ENCODE results near the gene NAXE.
A peak's percentile ranks its signal among the peaks of the same experiment; 100 is the strongest.
"Not testable (repeated sequence)": the region's sequence is repeated elsewhere in the genome, so short reads cannot be mapped to it uniquely, and the experiment has no call there.

Gene NAXE

GRCh38 chr1:156582388-156583017 lies 9.1 kb upstream of the NAXE start:
- H3K4me1 ChIP-seq, result peaks cover 19% of the 10 kb centered on the region
- no peak for TF ChIP-seq CTCF (IDR thresholded peaks at IDR 0.05; ENCODE audit: low read depth, low read length)
- DNase-seq, result no peak
- H3K27me3 ChIP-seq, result no peaks in the 10 kb centered on the region
- H3K4me3 ChIP-seq (ENCODE audit: low read depth, low read length), result no peak overlapping the region
- no peaks in the 10 kb centered on the region for H3K9me3 ChIP-seq
- H3K36me3 ChIP-seq, result no peaks in the 10 kb centered on the region

- Histone ChIP-seq H3K4me3 (ENCODE audit: low read depth, low read length) (no peak overlapping the region), H3K4me1 (peaks cover 19% of the 10 kb centered on the region), H3K36me3 (no peaks in the 10 kb centered on the region), H3K9me3 (no peaks in the 10 kb centered on the region), H3K27me3 (no peaks in the 10 kb centered on the region)
- DNase-seq, result peak; percentile 74
- peak; percentile 98 for TF ChIP-seq CTCF (IDR thresholded peaks at IDR 0.05; ENCODE audit: low read depth, low read length)
Measured at GRCh38 chr1:156583821-156584622, 7.6 kb upstream of the NAXE start.

- DNase-seq, result peak; percentile 38
- Histone ChIP-seq H3K36me3 (no peaks in the 10 kb centered on the region), H3K4me1 (peaks cover 19% of the 10 kb centered on the region), H3K27me3 (no peaks in the 10 kb centered on the region), H3K9me3 (no peaks in the 10 kb centered on the region), H3K4me3 (ENCODE audit: low read depth, low read length) (no peak overlapping the region)
- TF ChIP-seq CTCF (IDR thresholded peaks at IDR 0.05; ENCODE audit: low read depth, low read length), result peak; percentile 62
Measured at GRCh38 chr1:156584813-156585212, 6.8 kb upstream of the NAXE start.

- H3K27me3 ChIP-seq, result no peaks in the 10 kb centered on the region
- H3K9me3 ChIP-seq, result no peaks in the 10 kb centered on the region
- H3K4me3 ChIP-seq (ENCODE audit: low read depth, low read length), result no peak overlapping the region
- no peak for DNase-seq
- peaks cover 19% of the 10 kb centered on the region for H3K4me1 ChIP-seq
- H3K36me3 ChIP-seq, result no peaks in the 10 kb centered on the region
- TF ChIP-seq CTCF (IDR thresholded peaks at IDR 0.05; ENCODE audit: low read depth, low read length), result no peak
Measured at GRCh38 chr1:156586323-156586722, 5.3 kb upstream of the NAXE start.

- TF ChIP-seq CTCF (IDR thresholded peaks at IDR 0.05; ENCODE audit: low read depth, low read length), result no peak
Measured at GRCh38 chr1:156586892-156587477, 4.6 kb upstream of the NAXE start.

GRCh38 chr1:156587927-156588326 lies 3.6 kb upstream of the NAXE start:
- not testable (repeated sequence) for H3K36me3 ChIP-seq; H3K27me3 ChIP-seq; DNase-seq; H3K9me3 ChIP-seq; H3K4me3 ChIP-seq (ENCODE audit: low read depth, low read length)
- peaks cover 16% of the 10 kb centered on the region for H3K4me1 ChIP-seq

More at GRCh38 chr1:156586892-156587477, 4.6 kb upstream of the NAXE start:
- no peak for DNase-seq
- Histone ChIP-seq H3K4me3 (ENCODE audit: low read depth, low read length) (no peak overlapping the region), H3K4me1 (peaks cover 19% of the 10 kb centered on the region), H3K27me3 (no peaks in the 10 kb centered on the region), H3K36me3 (no peaks in the 10 kb centered on the region), H3K9me3 (no peaks in the 10 kb centered on the region)

Measured in BE2C (cell line).